ENCODE results near the gene ZBTB32.

GRCh38 chr19:35740108-35740422, 35.7 kb downstream of the ZBTB32 start:
- TF ChIP-seq POLR2AphosphoS5 (IDR thresholded peaks at IDR 0.05; ENCODE audit: borderline replicate concordance, low read depth, low read length) (0 out of 2 replicates have a peak, but pooled peaks have one; percentile 4), EZH2 (IDR thresholded peaks at IDR 0.05) (no peak)
